NCI-H748 (cell line): ENCODE data around the gene MAD1L1.

Source experiments
- DNase-seq: peaks from one replicate; lab custom pipeline; 2025; ENCODE audit not compliant: unreplicated experiment; lab: John Stamatoyannopoulos, UW

Gene MAD1L1

GRCh38 chr7:1858435-1859265, 374.1 kb downstream of the MAD1L1 start:
- DNase-seq, result no peak

- DNase-seq, result no peak
Measured at GRCh38 chr7:1857487-1858421, 375.0 kb downstream of the MAD1L1 start.

- no peak for DNase-seq
Measured at GRCh38 chr7:1856888-1857441, 375.8 kb downstream of the MAD1L1 start.

- no peak for DNase-seq
Measured at GRCh38 chr7:1856161-1856887, 376.4 kb downstream of the MAD1L1 start.

GRCh38 chr7:1855725-1856160, 377.0 kb downstream of the MAD1L1 start:
- DNase-seq, result no peak

GRCh38 chr7:1854866-1855724, 377.6 kb downstream of the MAD1L1 start:
- no peak for DNase-seq

- no peak for DNase-seq
Measured at GRCh38 chr7:1853986-1854865, 378.5 kb downstream of the MAD1L1 start.

GRCh38 chr7:1853431-1853985, 379.2 kb downstream of the MAD1L1 start:
- DNase-seq, result peak; percentile 24

- no peak for DNase-seq
Measured at GRCh38 chr7:1852517-1853430, 380.0 kb downstream of the MAD1L1 start.

- DNase-seq, result no peak
Measured at GRCh38 chr7:1851721-1852516, 380.8 kb downstream of the MAD1L1 start.

GRCh38 chr7:1850976-1851571, 381.7 kb downstream of the MAD1L1 start:
- DNase-seq, result no peak

- DNase-seq, result no peak
Measured at GRCh38 chr7:1850111-1850975, 382.4 kb downstream of the MAD1L1 start.

- no peak for DNase-seq
Measured at GRCh38 chr7:1849351-1850041, 383.2 kb downstream of the MAD1L1 start.

GRCh38 chr7:1848911-1849311, 383.8 kb downstream of the MAD1L1 start:
- no peak for DNase-seq
